Measurements from ENCODE around the gene RUNX1.

The RUNX1 gene

DNA sequence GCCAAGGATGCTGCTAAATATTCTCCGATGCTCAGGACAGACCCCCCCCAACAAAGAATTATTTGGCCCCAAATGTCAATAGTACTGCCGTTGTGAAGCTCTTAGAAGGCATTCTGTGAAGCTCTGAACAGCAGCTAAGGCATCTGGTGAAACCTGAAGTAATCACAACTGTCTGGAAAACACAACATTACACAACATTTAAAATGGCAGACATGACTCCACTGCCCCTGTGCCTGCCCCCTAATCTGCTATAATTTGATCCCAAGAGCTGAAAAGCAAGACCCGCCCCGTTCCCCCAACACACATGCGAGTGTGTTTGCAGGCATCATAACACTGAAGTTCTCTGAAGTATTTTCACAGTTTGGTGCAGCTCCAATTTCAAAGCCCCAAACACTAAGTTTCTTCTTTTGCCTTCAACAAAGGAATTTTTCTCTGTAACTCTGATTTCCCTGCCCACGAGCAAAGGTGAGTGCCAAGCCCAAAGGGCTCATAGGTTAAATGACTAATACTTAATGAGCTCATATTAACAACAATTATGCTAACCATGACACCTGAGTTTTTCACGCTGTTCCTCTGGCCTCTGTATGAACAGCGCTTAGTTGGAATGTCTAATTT, 251.1 kb downstream of the RUNX1 start:
- DNase-seq (ENCODE audit: low read depth in 1 of 2, low spot score in 1 of 2): no peak

DNA sequence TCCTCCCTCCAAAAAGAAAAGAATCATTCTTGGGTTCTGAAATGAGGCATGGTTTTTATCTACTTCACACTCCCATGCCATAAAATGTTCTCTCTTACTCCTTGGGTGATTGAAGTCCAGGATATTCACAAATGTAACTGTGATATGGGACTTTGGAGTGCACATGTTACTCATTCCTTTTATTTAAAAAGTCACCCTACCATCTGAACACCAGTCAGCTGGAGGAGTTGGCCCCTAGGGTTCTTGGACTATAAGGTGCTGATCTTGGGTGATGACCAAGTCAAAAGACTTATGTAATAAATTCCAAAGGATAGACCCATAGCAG, 251.9 kb downstream of the RUNX1 start:
- DNase-seq (ENCODE audit: low read depth in 1 of 2, low spot score in 1 of 2): no peak

DNA sequence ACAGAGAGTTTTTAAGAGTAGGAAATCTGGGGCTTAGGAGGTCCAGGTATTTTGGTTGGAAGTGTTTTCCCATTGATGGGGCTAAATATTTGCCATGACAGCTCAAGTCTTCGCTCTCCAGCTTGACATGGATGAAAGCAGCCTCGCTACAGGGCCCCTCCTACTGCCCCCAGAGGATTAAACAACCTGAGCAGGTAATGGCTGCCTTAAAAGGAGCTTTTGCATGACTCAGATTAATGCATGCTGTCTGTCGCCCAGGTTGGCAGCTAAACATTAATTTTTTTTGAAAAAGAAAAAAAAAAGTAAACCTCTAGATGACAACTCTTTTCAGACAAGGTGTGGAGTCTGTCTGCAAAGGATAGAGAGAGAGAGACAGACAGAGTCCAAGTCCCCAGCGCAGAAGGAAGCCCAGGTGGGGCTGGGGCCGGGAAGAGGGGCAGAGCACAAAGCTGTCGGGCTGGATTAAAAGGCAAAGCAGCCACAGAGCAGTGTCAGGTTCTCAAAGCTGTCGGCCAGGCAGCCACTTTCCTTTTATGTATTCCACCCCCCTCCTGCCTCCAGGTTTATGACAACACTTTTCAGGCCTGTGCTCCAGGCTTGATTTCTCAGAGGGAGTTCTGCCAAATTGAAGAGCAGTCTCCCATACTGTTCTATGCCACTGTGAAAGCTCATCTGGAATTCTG, 252.4 kb downstream of the RUNX1 start:
- no peak for DNase-seq (ENCODE audit: low read depth in 1 of 2, low spot score in 1 of 2)

DNA sequence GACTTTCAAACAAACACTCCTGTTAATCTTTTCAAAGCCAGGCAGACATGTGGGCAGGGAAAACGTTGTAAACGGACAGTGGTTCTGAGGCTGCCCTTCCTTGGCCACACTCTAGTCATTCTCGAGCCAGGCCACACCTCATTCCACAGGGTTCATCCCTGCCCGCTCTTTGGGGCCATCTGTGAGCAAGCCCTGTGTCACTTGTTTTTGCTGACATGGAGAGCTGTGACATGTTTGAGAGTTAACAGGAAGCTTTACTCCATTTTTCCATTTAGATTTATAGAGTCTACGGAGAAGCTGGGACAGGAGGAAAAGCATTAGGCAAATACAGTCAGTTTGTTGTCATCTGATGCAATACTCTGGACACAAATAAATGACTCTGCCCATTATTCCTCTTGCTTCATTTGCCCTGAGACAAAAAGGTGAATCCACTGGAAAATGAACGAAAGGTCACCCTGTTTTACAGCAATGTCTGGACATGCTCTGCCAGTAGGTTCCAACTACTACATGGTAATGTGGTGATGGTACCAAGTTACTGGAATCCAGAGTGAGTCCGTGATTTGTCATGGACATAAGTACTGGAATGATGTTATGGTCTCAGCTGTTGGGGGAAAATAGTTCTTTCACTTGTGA, 253.4 kb downstream of the RUNX1 start:
- no peak for DNase-seq (ENCODE audit: low read depth in 1 of 2, low spot score in 1 of 2)

DNA sequence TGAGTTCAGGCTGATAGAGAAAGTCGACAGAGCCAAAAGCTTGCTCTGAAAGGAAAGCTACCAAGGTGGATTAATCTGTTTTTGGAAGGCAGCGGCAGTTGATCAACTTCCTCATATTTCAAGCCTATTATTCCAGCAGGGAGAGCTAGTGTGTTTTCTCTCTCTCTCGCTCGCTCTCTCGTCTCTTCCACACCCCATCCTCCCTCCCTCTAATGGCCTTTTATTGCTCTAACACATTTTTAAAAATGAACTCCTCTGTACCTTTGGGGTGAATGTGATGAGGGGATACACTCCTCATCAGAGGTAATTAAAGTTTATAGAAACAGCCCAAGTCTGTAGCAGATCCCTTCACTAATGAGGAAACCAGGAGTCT, 253.9 kb downstream of the RUNX1 start:
- no peak for DNase-seq (ENCODE audit: low read depth in 1 of 2, low spot score in 1 of 2)

DNA sequence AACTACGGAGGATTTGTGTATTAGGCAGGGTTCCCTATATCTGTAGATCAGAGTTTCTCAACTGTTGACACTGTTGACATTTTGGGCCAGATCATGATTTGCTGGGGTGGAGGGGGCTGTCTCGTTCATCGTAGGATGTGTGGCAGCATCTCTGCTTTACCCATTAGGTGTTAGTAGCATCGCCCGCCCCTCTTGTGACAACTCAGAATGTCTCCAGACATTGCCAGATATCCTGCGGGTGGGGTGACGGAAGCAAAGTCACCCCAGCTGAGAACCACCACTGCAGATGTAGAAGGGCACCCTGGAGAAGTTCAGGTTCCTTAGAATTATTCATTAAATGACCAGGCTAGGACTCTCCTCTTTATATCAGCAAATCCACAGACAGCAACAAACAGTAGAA, 254.4 kb downstream of the RUNX1 start:
- DNase-seq (ENCODE audit: low read depth in 1 of 2, low spot score in 1 of 2): no peak

DNA sequence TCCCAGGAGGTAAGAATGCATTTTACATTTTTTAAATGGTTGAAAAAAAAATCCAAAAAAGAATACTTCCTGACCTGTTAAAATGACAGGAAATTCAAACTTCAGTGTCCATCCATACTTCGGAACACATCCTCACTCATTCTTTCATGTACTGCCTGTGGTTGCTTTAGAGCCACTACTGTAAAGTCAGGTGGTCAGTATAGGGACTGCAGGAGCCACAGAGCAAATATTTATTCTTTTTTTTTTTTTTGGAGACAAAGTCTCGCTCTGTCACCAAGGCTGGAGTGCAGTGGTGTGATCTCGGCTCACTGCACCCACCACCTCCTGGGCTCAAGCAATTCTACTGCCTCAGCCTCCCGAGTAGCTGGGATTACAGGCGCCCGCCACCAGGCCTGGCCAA, 255.6 kb downstream of the RUNX1 start:
- DNase-seq (ENCODE audit: low read depth in 1 of 2, low spot score in 1 of 2): no peak

DNA sequence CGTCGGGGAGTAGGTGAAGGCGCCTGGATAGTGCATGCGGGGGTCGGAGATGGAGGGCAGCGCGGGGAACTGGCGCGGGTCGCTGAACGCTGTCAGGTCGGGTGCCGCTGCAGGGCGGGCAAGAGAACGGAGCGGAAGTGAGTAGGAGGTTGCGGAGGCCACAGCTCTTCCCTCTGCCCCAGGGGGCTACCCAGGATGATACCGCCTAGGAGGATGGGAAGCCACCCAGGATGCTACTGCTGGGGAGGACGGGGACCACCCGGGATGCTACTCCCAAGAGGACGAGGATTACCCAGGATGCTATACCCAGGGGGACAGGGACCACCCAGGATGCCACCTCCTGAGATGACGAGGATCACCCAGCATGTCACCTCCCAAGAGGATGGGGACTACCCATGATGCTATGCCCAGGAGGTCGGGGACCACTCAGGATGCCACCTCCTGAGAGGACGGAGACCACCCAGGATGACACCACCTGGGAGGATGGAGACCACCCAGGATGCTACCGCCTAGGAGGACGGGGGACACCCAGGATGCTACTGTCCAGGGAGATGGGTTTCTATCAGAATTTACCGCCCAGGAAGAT, 256.5 kb downstream of the RUNX1 start:
- no peak for DNase-seq (ENCODE audit: low read depth in 1 of 2, low spot score in 1 of 2)

DNA sequence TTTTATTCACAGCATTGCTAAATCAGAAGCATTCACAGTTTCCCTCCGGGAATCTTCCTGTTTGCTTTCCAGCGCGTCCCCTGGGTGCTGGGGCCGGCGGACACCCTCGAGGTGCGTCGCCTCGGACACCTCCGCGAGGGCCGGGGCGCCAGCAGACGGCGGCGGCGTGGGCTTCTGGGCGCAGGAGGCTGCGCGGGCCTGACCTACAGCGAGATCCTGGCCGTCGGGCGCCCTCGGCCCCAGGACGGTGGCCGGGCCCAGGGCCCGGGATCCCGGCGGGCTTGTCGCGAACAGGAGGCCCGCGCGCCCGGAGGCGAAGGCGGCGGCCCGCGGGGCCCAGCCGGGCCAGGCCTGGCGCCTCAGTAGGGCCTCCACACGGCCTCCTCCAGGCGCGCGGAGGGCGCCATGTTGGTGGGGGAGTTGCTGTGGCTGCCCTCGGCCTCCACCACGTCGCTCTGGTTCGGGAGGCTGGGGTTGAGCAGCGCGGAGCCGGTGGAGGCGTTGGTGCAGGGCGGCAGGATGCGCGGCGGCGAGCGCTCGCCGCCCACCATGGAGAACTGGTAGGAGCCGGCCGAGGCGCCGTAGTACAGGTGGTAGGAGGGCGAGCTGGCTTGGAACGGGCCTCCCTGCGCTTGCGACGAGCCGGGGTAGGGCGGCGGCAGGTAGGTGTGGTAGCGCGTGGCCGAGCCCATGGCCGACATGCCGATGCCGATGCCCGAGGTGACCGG, 257.2 kb downstream of the RUNX1 start:
- DNase-seq (ENCODE audit: low read depth in 1 of 2, low spot score in 1 of 2): no peak

DNA sequence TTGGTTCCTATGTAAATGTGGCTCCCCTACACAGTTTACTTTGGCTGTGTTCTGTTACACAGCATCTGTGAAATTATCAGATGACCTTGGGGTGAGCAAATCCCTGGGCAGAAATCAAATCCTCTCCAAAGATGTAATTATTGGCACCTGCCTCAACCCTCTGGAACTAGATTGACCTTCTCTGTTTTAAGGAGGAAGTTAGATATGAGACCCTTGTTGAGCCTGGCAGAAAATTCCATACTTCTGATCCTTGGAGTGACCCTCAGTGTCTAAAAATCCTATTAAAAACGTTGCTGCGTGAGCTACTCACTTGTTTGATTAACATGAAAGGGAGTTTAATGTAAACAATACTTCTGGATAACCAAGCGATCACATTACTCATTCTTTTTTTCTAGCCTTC, 258.3 kb downstream of the RUNX1 start:
- DNase-seq (ENCODE audit: low read depth in 1 of 2, low spot score in 1 of 2): no peak

DNA sequence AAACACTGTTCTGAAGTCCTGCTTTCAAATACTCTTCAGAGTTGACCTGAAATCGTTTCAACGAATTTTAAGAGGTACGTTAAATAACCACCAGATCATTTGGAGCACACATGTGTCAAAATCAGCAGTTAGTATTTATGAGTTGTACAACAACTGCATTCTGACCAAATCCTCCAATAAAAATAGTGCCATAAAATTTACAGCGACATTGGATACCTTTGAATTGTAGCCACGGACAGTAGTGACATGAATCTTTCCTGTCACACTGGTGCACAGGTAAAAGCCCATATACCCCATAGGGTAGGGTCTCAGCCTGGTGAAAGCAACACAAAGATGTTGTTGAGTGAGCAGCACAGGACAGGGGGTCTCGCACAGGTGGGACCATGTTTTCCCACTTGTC, 258.8 kb downstream of the RUNX1 start:
- no peak for DNase-seq (ENCODE audit: low read depth in 1 of 2, low spot score in 1 of 2)

DNA sequence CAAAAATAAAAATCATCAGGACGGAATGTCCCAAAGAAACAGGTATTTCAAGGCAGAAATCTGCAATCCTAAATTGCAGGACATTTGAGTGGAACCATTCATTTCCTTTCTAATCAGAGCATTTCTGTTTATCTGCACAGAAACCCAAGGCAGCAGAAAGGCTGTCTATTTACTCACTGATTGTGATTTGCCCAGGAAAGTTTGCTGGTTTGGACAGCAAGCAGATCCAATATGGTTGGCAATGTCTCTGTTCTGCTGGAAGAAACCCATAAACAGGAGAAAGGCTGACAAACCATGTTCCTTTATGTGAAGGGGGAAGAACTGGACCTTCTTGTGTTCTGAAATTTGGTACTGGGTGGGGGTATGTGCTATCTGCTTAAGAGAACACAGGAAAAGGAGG, 260.2 kb downstream of the RUNX1 start:
- DNase-seq (ENCODE audit: low read depth in 1 of 2, low spot score in 1 of 2): no peak

DNA sequence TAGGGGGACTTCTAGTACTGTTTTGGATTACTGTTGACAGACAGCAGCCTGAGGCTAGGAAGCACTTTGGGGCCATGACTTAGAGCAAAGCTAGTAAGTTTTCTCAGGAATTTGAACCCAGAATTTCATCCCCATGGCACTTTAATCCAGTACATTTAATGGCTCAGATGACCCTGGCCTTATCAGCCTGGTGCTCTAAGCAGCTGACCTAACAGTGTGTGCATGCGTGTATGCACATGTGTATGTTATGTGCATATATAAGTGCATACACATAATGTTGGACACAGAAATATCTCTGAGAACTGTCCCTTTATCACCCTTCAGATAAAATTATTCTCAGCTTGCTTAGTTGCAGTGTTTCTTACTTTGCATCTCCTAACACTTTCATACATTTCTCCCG, 265.3 kb downstream of the RUNX1 start:
- no peak for DNase-seq (ENCODE audit: low read depth in 1 of 2, low spot score in 1 of 2)

DNA sequence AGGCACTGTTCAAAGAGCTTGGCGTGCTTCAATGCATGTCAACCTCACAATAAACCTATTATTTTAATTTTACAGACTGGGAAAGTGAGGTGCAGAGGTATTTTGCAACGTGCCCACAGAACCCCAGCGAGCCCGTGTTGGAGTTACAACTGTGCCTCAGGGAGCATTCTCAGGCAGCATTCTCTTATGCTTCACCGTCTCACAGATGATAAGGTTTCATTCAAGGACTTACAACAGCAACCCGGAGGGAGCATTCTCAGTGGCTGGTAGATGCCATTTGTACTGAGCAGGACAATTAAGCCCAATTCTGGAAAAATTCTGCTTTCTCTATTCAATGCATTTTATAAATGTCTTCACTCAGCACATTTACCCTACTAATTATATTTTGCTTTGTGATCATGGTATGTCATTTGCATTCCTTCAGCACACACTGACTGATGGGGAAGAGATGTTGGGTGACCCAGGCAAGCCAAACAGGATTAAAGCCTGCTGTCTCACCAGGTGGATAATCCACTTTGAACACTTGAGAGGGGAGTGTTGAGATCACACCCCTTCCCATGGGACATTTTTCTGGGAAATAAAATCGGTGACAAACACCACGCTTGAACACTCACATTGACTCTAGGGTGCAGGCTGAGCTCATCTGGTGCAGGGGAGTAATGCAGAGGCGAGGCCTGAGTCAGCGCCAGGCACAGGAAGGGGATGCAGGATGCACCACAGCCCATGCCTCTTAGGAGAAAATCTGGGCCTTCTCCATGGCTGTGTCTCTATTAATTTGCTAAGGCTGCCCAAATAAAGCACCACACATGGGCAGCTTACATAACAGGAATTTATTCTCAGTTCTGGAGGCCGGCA, 266.4 kb downstream of the RUNX1 start:
- no peak for DNase-seq (ENCODE audit: low read depth in 1 of 2, low spot score in 1 of 2)

DNA sequence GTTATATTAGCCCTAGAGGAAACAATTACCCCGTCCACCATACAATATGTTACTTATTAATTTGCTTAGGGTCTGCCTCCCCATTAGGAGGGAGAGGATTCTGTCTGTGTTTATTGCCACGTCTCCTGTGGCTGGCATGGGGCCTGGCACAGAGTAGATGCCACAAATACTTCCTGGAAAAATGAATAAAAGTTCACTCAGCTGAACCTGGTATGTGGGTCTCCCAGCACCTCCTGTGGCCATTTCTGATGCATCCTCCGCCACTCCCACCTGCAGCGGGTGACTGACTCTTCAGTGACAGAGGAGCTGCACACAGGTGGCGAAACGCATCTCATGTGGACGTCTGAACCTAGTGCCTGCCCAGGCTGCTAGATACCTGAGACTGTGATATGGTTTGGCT, 267.6 kb downstream of the RUNX1 start:
- DNase-seq (ENCODE audit: low read depth in 1 of 2, low spot score in 1 of 2): no peak

DNA sequence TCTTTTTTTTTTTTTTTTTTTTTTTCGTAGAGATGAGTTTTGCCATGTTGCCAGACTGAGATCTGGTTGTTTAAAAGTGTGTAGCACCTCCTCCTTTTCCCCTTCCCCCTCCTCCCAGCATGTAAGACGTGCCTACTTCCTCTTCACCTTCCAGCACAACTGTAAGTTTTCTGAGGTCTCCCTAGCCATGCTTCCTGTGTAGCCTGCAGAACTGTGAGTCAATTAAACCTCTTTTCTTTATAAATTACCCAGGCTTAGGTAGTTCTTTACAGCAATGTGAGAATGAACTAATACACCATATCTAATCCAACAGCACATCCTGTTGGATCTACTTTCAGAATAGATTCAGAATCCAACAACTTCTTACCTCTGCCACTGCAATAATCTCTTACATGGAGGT, 269.2 kb downstream of the RUNX1 start:
- no peak for DNase-seq (ENCODE audit: low read depth in 1 of 2, low spot score in 1 of 2)

DNA sequence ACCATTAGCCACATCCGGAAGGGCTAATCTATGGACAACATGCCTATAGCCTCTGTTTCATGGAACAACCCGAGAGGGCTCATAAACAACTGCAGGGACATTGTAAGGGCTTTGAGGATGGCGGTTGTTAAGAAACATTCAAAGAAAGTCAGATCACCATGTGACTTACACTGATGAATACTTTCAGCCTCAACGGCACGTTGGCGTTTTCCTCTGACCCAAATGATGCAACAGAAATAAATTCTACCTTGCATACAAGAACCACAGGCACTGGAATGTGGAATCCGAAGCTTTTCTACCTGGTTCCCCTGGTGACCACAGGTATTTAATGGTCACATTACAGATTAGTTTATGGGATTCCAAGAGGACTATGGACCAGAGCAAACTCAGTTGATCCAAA, 273.3 kb downstream of the RUNX1 start:
- DNase-seq (ENCODE audit: low read depth in 1 of 2, low spot score in 1 of 2): no peak

DNA sequence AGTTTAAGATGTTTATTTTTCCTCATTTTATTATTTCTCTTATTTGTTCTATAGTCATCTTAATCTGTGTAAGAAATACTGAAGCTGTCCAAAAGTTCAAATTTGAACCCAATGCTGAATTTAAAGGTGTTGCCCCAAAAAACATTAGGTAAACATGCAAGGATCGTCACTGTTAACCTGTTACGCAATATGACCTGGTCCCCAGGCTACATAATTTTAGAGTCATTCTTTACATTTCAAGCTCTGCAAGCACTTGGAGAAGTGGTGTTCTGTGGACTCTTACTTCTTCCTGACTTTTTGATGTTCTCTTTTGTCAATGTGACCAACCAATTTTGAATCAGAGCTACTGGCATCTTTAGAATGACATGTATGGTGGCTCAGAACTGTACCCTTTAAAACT, 274.4 kb downstream of the RUNX1 start:
- no peak for DNase-seq (ENCODE audit: low read depth in 1 of 2, low spot score in 1 of 2)

DNA sequence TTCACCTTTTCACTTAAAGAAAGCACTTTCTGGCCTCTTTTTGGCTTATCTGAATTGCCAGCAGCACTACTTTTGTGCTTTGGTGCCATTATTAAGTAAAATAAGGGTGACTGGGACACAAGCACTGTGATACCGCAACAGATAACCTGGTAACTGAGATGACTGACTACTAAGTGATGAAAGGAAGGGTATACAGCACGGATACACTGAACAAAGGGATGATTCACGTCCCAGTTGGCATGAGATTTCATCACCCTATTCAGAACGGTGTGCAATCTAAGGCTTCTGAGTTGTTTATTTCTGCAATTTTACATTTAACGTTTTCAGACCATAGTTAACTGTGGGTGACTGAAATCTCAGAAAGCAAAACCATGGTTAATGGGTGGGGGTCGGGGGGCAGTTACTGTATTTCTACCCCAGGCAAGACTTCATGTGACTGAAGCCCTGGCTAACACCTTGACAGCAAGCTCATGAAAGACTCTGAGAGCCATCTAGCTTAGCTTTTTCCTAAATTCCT, 277.5 kb downstream of the RUNX1 start:
- no peak for DNase-seq (ENCODE audit: low read depth in 1 of 2, low spot score in 1 of 2)

DNA sequence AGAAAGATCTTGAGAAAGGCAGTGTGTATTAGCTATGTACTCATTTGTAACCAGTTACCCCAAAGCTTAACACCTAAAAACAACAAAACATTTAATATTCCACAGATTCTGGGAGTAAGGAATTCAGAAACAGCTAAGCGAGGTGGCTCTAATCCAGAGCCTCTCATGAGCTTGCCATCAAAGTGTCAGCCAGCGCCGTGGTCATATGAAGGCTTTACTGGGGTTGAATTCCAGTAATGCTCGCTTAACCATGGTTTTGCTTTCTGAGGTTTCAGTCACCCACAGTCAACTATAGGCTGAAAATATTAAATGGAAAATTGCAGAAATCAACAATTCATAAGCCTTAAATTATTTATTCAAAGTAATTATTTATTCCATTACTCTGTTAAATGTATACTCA, 278.5 kb downstream of the RUNX1 start:
- no peak for DNase-seq (ENCODE audit: low read depth in 1 of 2, low spot score in 1 of 2)

DNA sequence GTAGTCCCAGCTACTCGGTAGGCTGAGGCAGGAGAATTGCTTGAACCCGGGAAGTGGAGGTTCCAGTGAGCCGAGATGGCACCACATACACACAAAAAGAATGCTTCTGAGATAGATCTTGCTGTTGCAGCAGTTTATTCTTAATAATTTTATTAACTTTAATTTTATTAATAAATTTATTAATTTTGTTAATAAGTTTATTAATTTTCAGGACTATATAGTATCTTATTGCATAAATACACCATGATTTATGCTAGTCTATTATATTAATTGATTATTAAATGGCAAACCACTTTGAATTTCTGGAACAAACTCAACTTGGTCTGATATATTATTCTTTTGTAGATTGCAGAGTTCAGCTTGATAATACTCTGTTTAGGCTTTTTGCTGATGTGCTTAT, 280.8 kb downstream of the RUNX1 start:
- no peak for DNase-seq (ENCODE audit: low read depth in 1 of 2, low spot score in 1 of 2)
